Hematopoietic multipotent progenitor cell treated with erythropoietin and hydrocortisone succinate and interleukin-3 and kit ligand, for 8 days (in vitro differentiated cells): Measurements from ENCODE around the gene PCCA.
A peak's percentile ranks its signal among the peaks of the same experiment; 100 is the strongest.
"Not testable (repeated sequence)": the region's sequence is repeated elsewhere in the genome, so short reads cannot be mapped to it uniquely, and the experiment has no call there.

ENCODE experiments used
- DNase-seq: peaks from one replicate; pipeline ENCODE4 v3.0.0-alpha.2; 2015

The PCCA gene

DNA sequence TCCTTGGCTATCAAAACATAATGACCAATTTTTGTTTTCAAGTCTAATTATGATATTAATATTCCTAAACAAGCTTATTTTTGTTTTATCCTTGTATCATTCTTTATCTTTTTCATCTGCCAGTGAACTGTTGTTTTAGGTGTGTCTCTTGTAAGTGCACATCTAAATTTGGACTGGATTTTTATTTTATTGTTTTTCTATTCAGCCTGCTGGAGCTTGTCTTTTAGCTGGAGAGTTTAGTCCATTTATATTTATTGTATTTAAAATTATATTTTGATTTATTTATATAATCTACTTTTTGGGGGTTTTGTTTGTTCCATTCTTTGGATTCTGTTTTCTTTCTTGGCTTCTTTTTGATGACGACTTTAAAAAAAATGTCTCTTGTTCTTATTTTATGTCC lies 159.0 kb downstream of the PCCA start:
- no peak for DNase-seq

DNA sequence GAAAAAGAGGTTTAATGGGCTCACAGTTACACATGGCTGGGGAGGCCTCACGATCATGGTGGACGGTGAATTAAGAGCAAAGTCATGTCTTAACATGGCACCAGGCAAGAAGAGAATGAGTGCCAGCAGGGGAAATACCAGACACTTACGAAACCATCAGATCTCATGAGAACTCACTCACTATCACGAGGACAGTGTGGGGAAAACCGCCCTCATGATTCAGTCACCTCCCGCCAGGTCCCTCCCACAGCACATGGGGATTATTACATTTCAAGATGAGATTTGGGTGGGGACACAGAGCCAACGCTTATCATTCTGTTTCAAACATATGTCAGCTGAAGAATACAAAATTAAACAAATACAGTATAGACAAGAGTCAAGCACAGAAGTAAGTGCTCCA lies 165.1 kb downstream of the PCCA start:
- peak; percentile 5 for DNase-seq

DNA sequence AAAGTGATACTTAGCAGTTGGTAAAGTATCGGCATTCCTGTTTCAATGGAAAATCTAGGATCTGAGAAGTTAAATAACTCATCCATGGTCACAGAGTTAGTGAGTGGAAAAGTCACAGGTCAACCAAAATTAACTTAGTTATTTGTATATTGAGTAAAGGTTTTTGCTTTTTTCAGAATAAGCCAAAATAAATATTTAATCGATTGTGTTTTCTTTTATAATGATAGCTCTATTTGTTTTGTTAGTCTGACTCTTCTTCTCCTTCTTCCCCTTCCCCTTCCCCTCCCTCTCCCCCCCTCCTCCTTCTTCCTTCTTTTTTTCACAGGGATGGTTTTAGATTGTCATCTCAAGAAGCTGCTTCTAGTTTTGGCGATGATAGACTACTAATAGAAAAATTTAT lies 173.5 kb downstream of the PCCA start:
- DNase-seq = no peak

DNA sequence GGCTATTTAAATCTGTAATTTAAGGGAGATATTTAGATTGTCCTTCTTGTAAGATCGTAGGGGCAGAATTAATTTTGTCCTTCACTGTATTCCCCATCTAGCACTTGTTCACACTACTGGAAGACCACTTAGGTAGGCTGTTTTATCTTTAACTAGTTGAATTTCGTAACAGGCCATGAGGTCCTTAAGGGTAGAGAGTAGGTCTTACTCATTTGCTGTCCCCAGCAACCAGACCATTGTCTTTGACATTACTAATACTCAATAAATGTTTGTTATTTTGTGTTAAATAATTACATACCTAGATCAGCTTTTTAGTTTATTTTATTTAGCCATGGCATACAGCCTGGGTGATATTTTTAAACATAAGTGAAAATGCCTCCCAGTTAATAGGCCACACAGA lies 177.1 kb downstream of the PCCA start:
- DNase-seq = no peak

DNA sequence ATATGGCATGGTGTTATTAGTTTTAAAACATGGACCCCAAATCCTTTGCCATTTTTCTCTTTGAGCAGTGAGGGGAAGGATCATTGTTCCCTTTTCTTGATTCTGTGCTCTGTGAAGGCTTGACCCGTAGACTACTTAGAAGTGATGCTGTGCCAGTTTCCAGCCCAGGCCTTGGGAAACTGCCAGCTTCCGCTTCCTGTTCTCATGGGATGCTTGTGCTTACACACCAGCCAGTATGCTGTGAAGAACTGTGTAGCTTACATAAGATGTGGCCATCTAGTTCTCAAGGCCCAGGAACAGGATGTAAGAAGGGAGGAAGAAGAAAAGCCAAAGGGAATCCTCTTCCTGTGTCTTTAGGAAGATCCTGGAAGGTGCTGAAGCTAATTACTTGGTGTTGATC lies 180.9 kb downstream of the PCCA start:
- no peak for DNase-seq

DNA sequence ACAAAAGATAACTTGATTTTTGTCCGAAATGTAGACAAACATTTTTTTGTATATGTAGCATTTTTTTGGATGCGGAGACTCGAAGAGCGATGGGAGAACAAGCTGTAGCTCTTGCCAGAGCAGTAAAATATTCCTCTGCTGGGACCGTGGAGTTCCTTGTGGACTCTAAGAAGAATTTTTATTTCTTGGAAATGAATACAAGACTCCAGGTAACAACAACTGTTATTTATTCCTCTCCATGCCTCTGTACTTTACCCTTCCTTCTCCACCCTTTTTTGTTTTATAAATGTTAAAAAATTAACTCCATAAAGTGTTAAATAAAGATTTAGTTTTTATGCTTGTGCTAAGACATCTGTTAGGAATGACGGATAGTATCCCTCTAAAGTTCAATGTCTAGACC lies 184.2 kb downstream of the PCCA start:
- no peak for DNase-seq

DNA sequence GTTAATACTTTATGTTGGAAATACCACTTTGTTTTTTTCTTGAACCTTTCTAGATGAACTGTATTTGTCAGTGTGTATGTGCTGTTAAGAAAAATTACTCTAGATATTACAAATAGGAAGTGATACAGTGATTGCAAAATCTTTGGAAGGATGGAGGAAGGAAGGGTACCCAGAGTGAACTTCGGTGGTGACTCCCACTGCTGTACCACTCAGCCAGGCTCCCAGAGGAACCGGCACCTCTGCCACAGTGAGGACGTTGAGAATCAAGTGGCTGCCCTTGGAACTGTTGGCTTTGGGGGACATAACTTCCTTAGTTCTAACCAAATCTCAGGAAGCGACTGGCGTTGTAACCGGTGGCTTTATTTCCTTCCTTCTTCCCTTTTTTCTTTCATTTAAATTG lies 184.7 kb downstream of the PCCA start:
- DNase-seq = no peak

DNA sequence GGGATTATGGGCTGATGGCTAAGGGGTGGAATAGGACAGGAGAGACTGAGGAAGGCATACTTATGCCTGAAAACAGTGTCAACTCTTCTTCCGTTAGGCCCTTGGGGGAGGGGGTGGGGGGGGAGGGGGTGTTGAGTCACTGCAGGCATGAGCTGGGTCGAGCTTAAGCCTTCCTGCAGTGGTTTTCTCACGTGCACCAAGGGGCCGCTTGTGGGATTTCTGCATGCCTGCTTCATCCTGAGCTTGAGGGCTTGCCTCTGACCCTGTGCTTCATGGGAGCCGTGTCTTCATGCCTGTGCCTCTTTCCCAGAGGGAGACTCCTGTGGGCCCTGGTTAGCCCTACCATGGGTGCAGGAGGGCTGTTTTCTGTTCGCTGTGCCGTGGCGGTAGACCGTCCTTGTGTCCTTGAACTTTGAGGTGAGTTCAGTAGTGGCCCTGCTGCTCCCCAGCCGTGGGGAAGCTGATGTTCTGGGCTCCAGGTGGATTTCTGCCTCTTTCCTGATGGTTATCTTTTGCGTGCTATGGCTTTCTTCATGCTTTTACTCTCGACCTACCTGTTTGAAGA lies 186.1 kb downstream of the PCCA start:
- DNase-seq = no peak

DNA sequence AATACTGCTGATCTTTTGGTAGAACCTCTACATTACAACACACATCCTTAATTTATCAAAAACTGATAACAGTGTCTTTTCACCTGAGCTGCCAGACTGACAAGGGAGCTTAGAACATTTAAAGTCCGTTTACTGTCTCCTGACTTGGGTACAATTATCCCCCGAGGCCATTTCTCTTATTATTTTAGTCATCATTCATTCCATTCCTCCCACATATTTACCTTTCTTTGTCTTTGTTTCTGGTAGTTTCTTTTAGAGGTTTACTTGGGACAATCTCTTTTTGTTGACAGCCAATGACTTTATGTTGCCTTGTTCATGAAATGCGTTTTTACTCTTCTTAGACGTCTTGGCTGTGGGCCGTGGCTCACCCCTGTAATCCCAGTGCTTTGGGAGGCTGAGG lies 186.9 kb downstream of the PCCA start:
- no peak for DNase-seq

DNA sequence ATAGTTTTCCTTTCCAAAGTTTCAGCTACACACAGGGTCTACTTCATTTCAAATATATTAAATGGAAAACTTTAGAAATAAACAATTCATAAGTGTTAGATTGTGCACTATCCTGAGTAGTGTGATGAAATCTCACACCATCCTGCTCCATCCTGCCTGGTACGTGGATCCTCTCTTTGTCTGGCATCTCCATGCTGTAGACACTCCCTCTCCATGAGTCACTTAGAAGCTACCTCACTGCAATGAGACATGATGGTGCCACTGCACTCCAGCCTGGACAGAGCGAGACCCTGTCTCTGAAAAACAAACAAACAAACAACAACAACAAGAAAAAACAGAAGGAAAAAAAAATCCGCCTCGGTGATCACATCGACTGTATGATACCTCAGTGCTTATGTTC lies 191.8 kb downstream of the PCCA start:
- DNase-seq = no peak

DNA sequence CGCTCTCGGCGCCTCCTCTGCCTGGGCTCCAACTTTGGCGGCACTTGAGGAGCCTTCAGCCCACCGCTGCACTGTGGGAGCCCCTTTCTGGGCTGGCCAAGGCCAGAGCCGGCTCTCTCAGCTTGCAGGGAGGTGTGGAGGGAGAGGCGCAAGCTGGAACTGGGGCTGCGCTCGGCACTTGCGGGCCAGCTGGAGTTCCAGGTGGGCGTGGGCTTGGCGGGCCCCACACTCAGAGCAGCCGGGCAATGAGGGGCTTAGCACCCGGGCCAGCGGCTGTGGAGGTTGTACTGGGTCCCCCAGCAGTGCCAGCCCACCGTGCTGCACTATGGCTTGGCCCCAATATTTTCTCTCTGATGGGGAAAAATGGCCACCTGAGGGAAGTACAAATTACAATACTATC lies 193.4 kb downstream of the PCCA start:
- DNase-seq = not testable (repeated sequence)

DNA sequence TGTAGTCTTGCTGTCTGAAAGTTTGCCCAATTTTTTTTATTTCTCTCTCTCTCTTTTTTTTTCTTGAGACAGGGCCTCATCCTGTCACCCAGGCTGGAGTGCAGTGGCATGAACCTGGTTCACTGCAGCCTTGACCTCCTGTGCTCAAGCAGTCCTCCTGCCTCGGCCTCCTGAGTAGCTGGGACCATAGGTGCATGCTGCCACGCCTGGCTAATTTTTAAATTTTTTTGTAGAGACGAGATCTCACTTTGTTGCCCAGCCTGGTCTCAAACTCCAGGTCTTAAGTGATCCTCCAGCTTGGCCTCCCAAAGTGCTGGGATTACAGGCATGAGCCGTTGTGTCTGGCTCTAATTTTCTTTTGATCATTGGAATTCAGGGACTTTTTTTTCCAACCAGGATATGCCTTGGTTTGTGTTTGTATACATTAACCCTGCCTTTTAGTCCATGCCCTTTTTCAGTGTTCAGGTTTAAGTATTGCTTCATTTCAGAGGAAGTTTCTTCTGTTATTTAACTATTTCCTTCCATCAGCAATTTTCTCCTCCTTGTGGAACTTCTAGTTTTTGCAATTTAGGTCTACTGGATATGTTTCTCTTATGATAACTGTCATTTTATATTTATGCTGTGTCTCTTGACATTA lies 201.4 kb downstream of the PCCA start:
- no peak for DNase-seq

DNA sequence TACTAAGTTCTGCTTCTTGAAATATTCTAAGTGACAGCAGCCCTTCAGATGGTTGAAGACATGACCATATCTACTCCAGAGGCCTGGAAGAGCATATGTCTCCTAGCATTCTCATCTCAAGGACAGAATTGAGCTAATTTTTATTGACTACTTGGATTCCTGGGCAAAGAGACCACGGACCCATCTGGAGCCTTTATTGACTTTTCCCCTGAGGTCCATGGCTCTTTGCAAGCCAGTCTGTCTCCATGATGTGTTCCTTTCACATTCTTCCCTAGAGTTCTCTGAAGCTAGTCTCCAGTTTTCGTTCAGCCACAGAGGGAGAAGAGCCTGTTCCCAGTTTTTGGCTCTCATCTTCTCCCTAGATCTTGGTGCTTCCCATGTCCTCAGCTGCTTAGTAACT lies 202.7 kb downstream of the PCCA start:
- DNase-seq = no peak

DNA sequence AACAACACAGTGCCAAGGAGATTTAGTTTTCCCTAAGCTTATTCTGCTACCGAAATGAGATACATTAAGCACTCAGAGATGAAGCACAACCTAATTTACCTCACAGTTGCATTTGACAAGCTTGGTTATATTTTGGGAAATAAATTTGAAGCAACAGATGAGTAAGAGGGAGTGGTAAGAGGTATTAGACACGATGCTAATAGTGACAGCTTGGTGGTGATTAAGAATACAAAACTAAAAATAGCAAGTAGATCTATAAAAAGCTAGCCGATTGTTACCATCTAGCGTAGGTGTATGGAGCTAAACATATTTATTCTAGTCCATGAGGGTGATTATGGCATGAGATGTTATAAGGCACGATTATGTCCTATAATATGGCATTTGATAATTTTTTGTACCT lies 208.5 kb downstream of the PCCA start:
- no peak for DNase-seq

DNA sequence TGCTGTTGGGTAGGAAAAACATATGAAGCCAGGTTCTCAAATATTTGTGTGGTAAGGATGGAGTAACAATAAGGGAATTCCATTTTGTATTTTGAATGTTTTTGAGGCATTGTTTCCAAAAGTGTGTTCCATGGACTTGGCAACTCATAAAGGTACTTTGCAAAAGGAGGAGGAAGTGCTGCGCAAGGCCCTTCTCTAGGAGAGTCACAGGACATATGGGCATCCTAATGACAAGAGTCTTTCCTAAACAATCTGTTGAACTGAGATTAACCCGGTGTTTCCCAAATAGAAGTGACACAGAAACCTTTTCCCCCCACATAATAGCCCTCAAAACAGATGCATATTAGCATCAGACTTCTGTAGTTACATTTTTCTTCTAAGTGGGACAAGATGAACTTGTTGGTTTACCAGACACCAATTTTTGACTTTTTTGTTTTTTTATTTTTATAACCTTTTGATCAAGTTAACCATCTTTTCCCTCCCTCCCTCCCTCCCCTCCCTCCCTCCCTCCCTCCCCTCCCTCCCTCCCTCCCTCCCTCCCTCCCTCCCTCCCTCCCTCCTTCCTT lies 209.3 kb downstream of the PCCA start:
- DNase-seq = no peak

DNA sequence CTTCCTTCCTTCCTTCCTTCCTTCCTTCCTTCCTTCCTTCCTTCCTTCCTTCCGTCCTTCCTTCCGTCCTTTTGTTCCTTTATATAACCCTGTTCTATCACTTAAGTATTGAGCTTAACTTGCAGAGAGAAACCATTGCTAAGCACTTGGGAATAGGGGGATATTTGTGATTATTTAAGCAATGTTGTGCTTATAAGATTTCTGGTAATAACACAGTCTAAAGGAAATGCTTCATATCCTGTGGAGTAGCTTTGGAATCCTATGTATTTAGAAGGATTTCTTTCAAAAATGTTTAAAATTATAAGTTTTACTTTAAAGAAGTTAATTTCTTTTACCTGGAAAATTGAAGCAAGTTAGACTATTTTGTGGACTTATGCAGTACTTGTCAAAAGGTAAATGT lies 209.8 kb downstream of the PCCA start:
- DNase-seq = no peak

DNA sequence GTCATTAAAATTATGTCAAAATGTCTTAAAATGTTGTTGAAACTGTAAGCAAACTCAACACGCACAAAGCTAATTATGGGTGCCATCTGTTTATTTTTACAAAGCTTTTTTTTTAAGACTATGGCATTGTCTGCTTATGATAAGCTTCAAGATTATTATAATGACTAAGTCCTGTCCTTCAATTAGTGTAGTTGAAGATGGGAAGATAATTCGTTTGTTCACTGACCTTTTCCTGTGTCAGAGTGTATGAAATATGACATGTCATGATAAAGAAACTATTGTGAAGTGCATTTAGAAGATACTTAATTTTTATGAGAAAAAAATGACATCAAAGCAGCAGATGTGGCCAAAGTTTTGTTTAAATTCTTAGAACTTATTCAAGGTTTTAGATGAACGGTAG lies 211.3 kb downstream of the PCCA start:
- DNase-seq = no peak

DNA sequence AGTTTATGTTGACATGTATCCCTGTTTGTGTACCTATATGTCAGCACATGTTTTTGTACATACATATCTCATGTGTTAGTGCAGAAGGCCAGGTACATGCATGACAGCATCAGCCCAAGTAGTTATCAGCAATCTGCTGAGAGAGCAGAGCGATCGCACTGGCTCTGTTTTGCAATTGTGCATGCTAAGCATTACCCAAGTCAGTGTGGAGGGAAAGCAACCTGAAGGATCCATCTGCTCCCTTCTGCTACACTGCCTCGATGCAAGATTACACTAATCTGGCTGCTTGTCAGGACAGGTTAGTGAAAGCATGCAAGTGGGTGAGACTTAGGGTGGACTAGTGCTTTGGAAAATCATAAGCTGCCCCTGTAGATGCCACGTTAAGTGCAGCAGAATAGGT lies 211.8 kb downstream of the PCCA start:
- DNase-seq = no peak

DNA sequence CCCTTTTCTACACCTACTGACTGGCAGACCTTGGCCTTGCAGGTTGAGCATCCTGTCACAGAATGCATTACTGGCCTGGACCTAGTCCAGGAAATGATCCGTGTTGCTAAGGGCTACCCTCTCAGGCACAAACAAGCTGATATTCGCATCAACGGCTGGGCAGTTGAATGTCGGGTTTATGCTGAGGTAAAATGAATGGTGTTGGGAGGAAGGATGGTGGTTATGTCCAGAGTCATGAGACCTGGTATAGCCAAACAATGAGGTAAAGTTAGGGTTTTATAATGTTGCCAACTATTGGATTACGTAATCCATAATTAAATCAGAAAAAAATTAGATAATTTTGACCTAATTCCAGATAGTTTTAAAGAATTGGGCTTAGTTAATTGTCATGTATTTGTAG lies 212.5 kb downstream of the PCCA start:
- no peak for DNase-seq

DNA sequence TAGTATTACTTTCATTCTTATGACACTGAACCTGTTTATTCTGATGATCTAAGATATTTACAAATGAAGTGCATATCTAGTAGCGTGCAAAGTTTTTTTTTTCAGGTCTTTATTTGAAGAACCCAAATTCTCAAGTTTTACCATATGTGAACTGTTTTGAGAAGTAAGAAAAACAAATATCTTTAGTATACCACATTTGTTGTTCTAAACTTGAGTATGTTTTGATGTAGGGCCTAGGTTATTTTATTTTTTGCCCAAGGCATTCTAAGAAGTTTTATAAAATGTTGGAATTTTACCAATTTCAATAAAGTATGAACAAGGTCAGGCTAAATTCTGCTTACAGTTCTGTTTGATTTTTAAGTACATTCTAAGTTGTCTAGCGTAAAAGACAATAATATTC lies 213.5 kb downstream of the PCCA start:
- no peak for DNase-seq

DNA sequence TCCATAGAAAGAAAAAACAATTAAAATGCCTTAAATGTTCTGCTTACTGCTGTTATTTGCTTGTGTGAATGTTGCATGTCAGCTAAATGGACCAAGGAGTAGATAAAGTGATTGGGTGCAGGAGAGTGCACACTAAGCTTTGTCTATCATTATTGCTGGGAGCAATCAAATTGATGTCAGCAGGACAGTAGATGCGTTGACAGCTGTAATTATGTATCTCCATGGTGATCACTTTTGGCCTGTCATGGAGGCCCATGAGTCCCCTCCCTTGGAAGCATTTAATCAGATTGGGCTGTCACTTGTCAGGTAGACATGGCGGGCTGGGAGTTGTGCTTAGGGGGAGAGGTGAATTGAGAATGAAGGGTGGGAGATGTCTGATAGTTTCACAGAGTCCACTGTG lies 215.3 kb downstream of the PCCA start:
- DNase-seq = no peak

DNA sequence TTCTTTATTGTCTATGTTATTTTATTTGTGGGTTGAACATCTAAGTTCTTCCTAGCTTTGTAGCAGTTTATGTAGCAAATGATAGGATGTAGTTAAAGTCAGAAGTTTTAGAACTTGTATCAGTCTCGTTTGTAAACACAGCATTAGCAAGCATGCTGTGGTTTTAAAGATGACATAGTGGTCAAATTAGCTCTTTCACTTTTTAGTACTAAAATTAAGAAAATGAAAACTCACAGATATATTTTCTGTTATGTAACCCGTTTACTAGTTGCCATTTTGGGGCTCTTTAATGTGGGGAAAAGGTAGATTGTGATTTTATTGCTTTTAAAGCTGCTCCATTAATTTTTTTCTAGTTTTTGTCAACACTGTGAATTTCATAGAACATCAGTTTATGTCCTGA lies 216.5 kb downstream of the PCCA start:
- DNase-seq = no peak

DNA sequence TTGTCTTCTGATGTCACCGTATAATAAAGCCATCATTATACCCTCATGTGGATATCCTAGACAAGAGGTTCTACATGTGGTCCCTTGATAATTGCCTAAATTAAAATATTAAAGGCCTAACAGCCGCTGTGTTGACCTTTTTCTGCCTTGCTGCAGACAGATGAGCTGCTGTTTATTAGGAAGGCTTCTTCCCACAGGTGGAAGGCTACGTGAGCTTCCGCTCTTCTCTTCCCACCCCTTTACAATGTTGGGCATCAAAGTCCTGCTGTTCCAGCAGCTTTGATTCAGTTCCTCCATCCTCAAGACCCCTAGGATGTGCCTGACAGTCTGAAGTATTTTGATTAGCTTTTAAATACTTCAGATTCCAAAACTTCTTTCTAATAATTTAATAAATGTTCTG lies 217.1 kb downstream of the PCCA start:
- DNase-seq = no peak

DNA sequence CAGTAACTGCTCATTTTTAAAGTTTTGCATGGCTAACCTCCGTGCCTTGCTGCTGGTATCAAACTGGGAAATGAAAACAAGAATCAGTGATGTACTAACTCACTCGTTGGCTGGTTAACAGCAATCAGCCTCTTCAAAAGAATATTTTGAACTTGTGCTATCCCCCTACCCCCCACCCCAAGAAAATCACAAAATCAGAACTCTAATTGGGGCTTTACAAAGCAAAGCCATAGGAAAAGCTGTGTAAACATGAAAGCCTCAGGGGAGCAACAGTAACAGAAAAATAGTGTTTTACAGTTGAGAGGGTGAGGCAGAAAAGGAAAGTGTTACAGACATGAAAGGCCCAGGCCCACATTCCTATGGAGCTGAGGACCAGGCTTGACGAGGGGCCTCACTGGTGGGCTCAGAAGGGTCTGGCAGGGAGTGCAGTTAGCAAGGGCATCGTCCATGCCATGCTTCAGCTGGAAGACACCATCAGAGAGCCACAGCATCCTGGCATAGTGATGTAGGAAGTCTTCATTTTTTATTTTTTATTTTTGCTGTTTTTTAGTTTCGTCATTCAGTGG lies 217.6 kb downstream of the PCCA start:
- DNase-seq = no peak
